ENCODE data around the gene IHH. TPM values are rescaled to one million over a fixed set of nuclear protein-coding genes. Genes with fewer than 3 reads are reported as not detected.

IHH gene
- total RNA-seq, 1 donor from 2014 or later = 0.18 TPM

DNA sequence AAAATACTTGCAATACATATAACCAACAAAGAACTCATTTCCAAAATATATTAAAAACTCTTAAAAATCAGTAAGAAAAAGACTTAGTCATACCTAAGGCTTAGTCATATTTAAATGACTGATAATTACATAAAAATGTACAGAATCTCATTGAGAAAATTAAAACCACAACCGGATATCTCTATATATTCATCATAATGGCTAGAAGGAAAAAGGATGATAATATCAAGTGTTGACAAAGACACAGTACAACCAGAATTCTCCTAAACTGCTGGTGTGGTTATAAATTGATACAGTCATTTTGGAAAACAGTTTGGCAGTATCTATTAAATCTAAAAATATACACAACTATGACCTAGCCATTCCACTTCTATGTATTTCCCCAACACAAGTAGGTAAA, 27.1 kb upstream of the IHH start:
- no peaks in the 10 kb centered on the region for H3K36me3 Mint-ChIP-seq
- H3K4me3 Mint-ChIP-seq = no peak overlapping the region
- DNase-seq (ENCODE audit: low spot score in 2 of 2, unreplicated experiment in 2 of 2) = no peak
- H3K27me3 Mint-ChIP-seq (ENCODE audit: low read depth) = peaks cover 8% of the 10 kb centered on the region
- H3K4me1 Mint-ChIP-seq = no peaks in the 10 kb centered on the region
- TF ChIP-seq CTCF (IDR thresholded peaks at IDR 0.05; ENCODE audit: unreplicated experiment) = no peak
- H3K27ac Mint-ChIP-seq = no peak overlapping the region
- peaks cover 4% of the 10 kb centered on the region for H3K9me3 Mint-ChIP-seq

- no peaks in the 10 kb centered on the region for H3K4me1 Mint-ChIP-seq
- DNase-seq (ENCODE audit: low spot score in 2 of 2, unreplicated experiment in 2 of 2) = no peak
- no peaks in the 10 kb centered on the region for H3K36me3 Mint-ChIP-seq
- H3K27me3 Mint-ChIP-seq (ENCODE audit: low read depth) = peaks cover 13% of the 10 kb centered on the region
- H3K27ac Mint-ChIP-seq = no peak overlapping the region
- no peak for TF ChIP-seq CTCF (IDR thresholded peaks at IDR 0.05; ENCODE audit: unreplicated experiment)
- peaks cover 4% of the 10 kb centered on the region for H3K9me3 Mint-ChIP-seq
- H3K4me3 Mint-ChIP-seq = no peak overlapping the region
These were observed 26.6 kb upstream of the IHH start for GRCh38 chr2:219087361-219087760.

GRCh38 chr2:219086196-219086595, 25.5 kb upstream of the IHH start:
- Mint-ChIP-seq H3K4me3 (no peak overlapping the region), H3K9me3 (peaks cover 4% of the 10 kb centered on the region), H3K36me3 (no peaks in the 10 kb centered on the region)

DNA sequence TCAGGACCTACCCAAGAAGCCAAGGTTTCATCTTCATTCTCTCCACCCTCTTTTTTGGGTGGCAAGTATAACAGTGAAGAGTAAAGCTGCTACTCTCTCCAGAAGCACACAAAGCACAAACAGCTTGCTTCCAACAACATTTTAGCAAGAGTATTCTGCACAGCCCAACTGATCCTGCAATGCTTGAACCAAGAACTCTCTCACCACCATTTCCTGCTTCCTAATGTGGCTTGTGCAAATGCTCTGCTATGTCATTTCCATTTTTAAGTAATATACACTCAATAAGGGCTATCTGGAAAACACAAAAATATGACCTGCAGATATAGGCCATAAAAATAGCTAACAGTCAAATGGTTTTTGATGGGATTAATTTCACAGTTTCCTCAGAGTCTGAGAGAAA, 24.1 kb upstream of the IHH start:
- Mint-ChIP-seq H3K27me3 (ENCODE audit: low read depth) (peaks cover 25% of the 10 kb centered on the region), H3K27ac (no peak overlapping the region), H3K36me3 (no peaks in the 10 kb centered on the region), H3K9me3 (peaks cover 4% of the 10 kb centered on the region), H3K4me3 (no peak overlapping the region), H3K4me1 (no peaks in the 10 kb centered on the region)
- no peak for TF ChIP-seq CTCF (IDR thresholded peaks at IDR 0.05; ENCODE audit: unreplicated experiment)
- DNase-seq (ENCODE audit: low spot score in 2 of 2, unreplicated experiment in 2 of 2) = no peak

More at GRCh38 chr2:219086196-219086595, 25.5 kb upstream of the IHH start:
- Mint-ChIP-seq H3K27ac (no peak overlapping the region), H3K27me3 (ENCODE audit: low read depth) (peaks cover 24% of the 10 kb centered on the region), H3K4me1 (no peaks in the 10 kb centered on the region)
- DNase-seq (ENCODE audit: low spot score in 2 of 2, unreplicated experiment in 2 of 2) = no peak
- no peak for TF ChIP-seq CTCF (IDR thresholded peaks at IDR 0.05; ENCODE audit: unreplicated experiment)

- TF ChIP-seq CTCF (IDR thresholded peaks at IDR 0.05; ENCODE audit: unreplicated experiment) = no peak
- no peak for DNase-seq (ENCODE audit: low spot score in 2 of 2, unreplicated experiment in 2 of 2)
These were observed 21.7 kb upstream of the IHH start for GRCh38 chr2:219082332-219082958.

More at GRCh38 chr2:219082332-219082958, 21.7 kb upstream of the IHH start:
- Mint-ChIP-seq H3K4me3 (no peak overlapping the region), H3K27ac (no peak overlapping the region), H3K4me1 (no peaks in the 10 kb centered on the region), H3K27me3 (ENCODE audit: low read depth) (peaks cover 25% of the 10 kb centered on the region), H3K36me3 (no peaks in the 10 kb centered on the region), H3K9me3 (no peaks in the 10 kb centered on the region)
